ENCODE measurements around the gene SNTA1. TPM values are rescaled to one million over a fixed set of nuclear protein-coding genes. Genes with fewer than 3 reads are reported as not detected.

Gene SNTA1
- total RNA-seq, 1 experiment from 2014 or later = 14.6 TPM

DNA sequence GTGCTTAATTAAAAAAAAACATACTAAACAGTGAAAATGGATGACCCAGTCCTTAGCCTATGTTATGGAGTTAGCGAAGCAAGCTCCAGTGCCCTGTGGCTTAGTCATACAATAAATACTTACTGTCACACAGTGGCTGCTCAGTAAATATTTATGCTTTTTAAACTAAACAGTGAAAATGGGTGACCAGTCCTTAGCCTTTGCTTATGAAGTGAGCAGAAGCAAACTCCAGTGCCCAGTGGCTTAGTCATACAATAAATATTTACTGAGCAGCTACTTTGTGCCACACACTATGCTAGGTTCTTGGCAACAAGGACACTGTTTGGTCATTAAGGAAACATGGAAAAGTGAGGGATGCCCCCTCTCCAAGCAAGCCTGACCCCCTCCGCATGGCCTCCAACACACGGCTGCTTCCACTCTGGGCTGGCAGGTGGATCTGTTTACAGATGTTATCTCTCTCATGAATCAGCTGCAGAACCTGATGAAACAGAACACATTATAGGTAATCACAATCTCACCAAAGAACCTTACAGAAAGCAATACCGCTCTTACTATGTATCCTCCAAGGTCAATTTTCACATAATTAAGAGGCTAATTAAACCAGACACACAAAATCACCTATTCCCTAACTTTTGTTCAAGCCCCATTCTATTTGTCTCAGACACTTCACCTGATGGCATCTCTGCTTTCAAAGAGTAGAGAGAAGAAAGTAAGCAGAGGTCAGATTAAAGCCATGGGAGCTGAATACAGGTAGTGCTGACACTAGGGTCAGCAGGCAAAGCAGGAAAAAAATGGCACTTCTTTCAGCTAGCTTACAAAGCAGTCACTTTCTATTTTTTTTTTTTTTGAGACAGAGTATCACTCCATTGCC is 69.6 kb downstream of the SNTA1 start:
- no peaks in the 10 kb centered on the region for H3K4me1 ChIP-seq (ENCODE audit: control insufficient read depth in 1 of 2, insufficient read depth in 2 of 2, low read length in 2 of 2)
- no peaks in the 10 kb centered on the region for H3K27me3 ChIP-seq (ENCODE audit: insufficient read depth, low read length)
- ChIA-PET RAD21 (ENCODE audit: low non-redundant PET in 1 of 2, low total read pairs in 2 of 2, uncharacterized antibody in 2 of 2, unreplicated experiment in 2 of 2) (no interaction called here), CTCF (no interaction called here), POLR2A (no interaction called here)
- H3K36me3 ChIP-seq (ENCODE audit: control insufficient read depth in 1 of 2, insufficient read depth in 2 of 2, low read length in 2 of 2) = peaks cover 24 to 39% of the 10 kb centered on the region in 2 experiments; a peak in 3 of 4 replicates
- DNase-seq (ENCODE audit: low read depth, low spot score) (no peak), ATAC-seq (no peak)
- H3K4me3 ChIP-seq (replicated peaks in 1 of 2; ENCODE audit: low read depth in 1 of 2, low read length in 2 of 2) = no peak overlapping the region
- no peak for TF ChIP-seq SRF (IDR thresholded peaks at IDR 0.05; ENCODE audit: low read depth)
- no peak for TF ChIP-seq ZFX (IDR thresholded peaks at IDR 0.05)
- TF ChIP-seq SP1 (IDR thresholded peaks at IDR 0.05; ENCODE audit: low read depth) = no peak
- no peak for TF ChIP-seq ZBTB33 (IDR thresholded peaks at IDR 0.05; ENCODE audit: extremely low read depth, insufficient replicate concordance, low read length)
- H3K9me2 ChIP-seq (ENCODE audit: insufficient read depth) = no peaks in the 10 kb centered on the region
- H3K9me3 ChIP-seq (ENCODE audit: control insufficient read depth in 1 of 2, insufficient read depth in 1 of 2, low read depth in 1 of 2, low read length in 2 of 2) = no peaks in the 10 kb centered on the region
- no peak overlapping the region for H3K4me2 ChIP-seq (ENCODE audit: low read length)
- BruUV-seq (replicated peaks) = no TSS peak
- intact Hi-C loops (cut with micrococcal nuclease) = no loop called here
- no peaks in the 10 kb centered on the region for H3K79me2 ChIP-seq (ENCODE audit: insufficient read depth, low read length)
- no peak overlapping the region for H2AFZ ChIP-seq (ENCODE audit: low read depth, low read length, poor library complexity, severe bottlenecking)
- H3K9ac ChIP-seq (ENCODE audit: low read length) = no peak overlapping the region
- no peak overlapping the region for H3K27ac ChIP-seq (ENCODE audit: low read depth, low read length)
- H4K20me1 ChIP-seq (ENCODE audit: insufficient read depth) = no peaks in the 10 kb centered on the region

DNA sequence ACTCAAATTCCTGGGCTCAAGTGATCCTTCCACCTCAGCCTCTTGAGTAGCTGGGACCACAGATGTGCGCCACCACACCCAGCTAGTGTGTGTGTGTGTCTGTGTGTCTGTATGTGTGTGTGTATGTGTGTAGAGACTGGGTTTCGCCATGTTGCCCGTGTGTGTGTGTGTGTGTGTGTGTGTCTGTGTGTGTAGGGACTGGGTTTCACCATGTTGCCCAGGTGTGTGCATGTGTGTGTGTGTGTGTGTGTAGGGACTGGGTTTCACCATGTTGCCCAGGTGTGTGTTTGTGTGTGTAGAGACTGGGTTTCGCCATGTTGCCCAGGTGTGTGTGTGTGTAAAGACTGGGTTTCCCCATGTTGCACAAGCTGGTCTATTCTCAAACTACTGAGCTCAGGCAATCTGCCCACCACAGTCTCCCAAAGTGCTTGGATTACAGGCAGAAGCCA is 70.5 kb downstream of the SNTA1 start:
- H3K27ac ChIP-seq (ENCODE audit: low read depth, low read length) = no peak overlapping the region
- intact Hi-C loops (cut with micrococcal nuclease) = no loop called here
- no peaks in the 10 kb centered on the region for H3K27me3 ChIP-seq (ENCODE audit: insufficient read depth, low read length)
- no peaks in the 10 kb centered on the region for H3K9me2 ChIP-seq (ENCODE audit: insufficient read depth)
- H2AFZ ChIP-seq (ENCODE audit: low read depth, low read length, poor library complexity, severe bottlenecking) = no peak overlapping the region
- DNase-seq (ENCODE audit: low read depth, low spot score) (no peak), ATAC-seq (no peak)
- ChIA-PET CTCF (no interaction called here), RAD21 (ENCODE audit: low non-redundant PET in 1 of 2, low total read pairs in 2 of 2, uncharacterized antibody in 2 of 2, unreplicated experiment in 2 of 2) (no interaction called here), POLR2A (no interaction called here)
- peaks cover 24 to 31% of the 10 kb centered on the region in 2 experiments; a peak in 3 of 4 replicates for H3K36me3 ChIP-seq (ENCODE audit: control insufficient read depth in 1 of 2, insufficient read depth in 2 of 2, low read length in 2 of 2)
- BruUV-seq (replicated peaks) = TSS peak; percentile 56
- no peaks in the 10 kb centered on the region for H3K9me3 ChIP-seq (ENCODE audit: control insufficient read depth in 1 of 2, insufficient read depth in 1 of 2, low read depth in 1 of 2, low read length in 2 of 2)
- no peaks in the 10 kb centered on the region for H3K79me2 ChIP-seq (ENCODE audit: insufficient read depth, low read length)
- H4K20me1 ChIP-seq (ENCODE audit: insufficient read depth) = no peaks in the 10 kb centered on the region
- H3K9ac ChIP-seq (ENCODE audit: low read length) = no peak overlapping the region
- H3K4me2 ChIP-seq (ENCODE audit: low read length) = no peak overlapping the region
- no peak overlapping the region for H3K4me3 ChIP-seq (replicated peaks in 1 of 2; ENCODE audit: low read depth in 1 of 2, low read length in 2 of 2)
- no peaks in the 10 kb centered on the region for H3K4me1 ChIP-seq (ENCODE audit: control insufficient read depth in 1 of 2, insufficient read depth in 2 of 2, low read length in 2 of 2)
- TF ChIP-seq ZNF274 (IDR thresholded peaks at IDR 0.05; ENCODE audit: low read depth, low read length) = no peak
- no peak for TF ChIP-seq SIN3A (IDR thresholded peaks at IDR 0.05; ENCODE audit: low read depth)
- TF ChIP-seq FOSL1 (IDR thresholded peaks at IDR 0.05; ENCODE audit: low read depth) = no peak
- TF ChIP-seq, protein P1, sequence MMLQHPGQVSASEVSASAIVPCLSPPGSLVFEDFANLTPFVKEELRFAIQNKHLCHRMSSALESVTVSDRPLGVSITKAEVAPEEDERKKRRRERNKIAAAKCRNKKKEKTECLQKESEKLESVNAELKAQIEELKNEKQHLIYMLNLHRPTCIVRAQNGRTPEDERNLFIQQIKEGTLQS (IDR thresholded peaks at IDR 0.05) = no peak
- no peak for TF ChIP-seq EZH2phosphoT487 (IDR thresholded peaks at IDR 0.05; ENCODE audit: borderline replicate concordance)
- TF ChIP-seq, protein P2, sequence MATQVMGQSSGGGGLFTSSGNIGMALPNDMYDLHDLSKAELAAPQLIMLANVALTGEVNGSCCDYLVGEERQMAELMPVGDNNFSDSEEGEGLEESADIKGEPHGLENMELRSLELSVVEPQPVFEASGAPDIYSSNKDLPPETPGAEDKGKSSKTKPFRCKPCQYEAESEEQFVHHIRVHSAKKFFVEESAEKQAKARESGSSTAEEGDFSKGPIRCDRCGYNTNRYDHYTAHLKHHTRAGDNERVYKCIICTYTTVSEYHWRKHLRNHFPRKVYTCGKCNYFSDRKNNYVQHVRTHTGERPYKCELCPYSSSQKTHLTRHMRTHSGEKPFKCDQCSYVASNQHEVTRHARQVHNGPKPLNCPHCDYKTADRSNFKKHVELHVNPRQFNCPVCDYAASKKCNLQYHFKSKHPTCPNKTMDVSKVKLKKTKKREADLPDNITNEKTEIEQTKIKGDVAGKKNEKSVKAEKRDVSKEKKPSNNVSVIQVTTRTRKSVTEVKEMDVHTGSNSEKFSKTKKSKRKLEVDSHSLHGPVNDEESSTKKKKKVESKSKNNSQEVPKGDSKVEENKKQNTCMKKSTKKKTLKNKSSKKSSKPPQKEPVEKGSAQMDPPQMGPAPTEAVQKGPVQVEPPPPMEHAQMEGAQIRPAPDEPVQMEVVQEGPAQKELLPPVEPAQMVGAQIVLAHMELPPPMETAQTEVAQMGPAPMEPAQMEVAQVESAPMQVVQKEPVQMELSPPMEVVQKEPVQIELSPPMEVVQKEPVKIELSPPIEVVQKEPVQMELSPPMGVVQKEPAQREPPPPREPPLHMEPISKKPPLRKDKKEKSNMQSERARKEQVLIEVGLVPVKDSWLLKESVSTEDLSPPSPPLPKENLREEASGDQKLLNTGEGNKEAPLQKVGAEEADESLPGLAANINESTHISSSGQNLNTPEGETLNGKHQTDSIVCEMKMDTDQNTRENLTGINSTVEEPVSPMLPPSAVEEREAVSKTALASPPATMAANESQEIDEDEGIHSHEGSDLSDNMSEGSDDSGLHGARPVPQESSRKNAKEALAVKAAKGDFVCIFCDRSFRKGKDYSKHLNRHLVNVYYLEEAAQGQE (IDR thresholded peaks at IDR 0.05; ENCODE audit: low read depth) = no peak
- no peak for TF ChIP-seq RAD21 (IDR thresholded peaks at IDR 0.05; ENCODE audit: low read depth)
- TF ChIP-seq MAX (IDR thresholded peaks at IDR 0.05) = no peak
- no peak for TF ChIP-seq ZFX (IDR thresholded peaks at IDR 0.05)
- TF ChIP-seq POLR2AphosphoS5 (IDR thresholded peaks at IDR 0.05; ENCODE audit: low read depth, low read length) = no peak
- no peak for TF ChIP-seq EGR1 (IDR thresholded peaks at IDR 0.05; ENCODE audit: low read depth)

Data from HCT116 (cell line).